ENCODE data around the gene RASSF4.

DNA sequence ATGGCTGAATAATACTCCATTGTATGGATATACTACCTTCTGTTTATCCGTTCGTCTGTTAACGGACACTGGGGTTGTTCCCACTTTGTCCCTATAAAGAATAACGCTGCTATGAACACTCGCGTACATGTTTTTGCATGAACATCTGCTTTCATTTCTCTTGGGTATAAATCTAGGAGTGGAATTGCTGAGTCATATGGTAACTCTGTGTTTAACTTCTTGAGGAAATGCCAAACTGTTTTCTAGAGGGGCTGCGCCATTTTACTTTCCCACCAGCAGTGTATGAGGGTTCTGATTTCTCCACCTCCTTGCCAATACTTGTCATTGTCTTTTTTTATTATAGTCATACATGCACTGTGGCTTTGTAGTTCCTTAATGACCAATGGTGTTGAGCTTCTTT lies 20.6 kb upstream of the RASSF4 start:
- TF ChIP-seq, protein P1, sequence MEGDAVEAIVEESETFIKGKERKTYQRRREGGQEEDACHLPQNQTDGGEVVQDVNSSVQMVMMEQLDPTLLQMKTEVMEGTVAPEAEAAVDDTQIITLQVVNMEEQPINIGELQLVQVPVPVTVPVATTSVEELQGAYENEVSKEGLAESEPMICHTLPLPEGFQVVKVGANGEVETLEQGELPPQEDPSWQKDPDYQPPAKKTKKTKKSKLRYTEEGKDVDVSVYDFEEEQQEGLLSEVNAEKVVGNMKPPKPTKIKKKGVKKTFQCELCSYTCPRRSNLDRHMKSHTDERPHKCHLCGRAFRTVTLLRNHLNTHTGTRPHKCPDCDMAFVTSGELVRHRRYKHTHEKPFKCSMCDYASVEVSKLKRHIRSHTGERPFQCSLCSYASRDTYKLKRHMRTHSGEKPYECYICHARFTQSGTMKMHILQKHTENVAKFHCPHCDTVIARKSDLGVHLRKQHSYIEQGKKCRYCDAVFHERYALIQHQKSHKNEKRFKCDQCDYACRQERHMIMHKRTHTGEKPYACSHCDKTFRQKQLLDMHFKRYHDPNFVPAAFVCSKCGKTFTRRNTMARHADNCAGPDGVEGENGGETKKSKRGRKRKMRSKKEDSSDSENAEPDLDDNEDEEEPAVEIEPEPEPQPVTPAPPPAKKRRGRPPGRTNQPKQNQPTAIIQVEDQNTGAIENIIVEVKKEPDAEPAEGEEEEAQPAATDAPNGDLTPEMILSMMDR (conservative IDR thresholded peaks at IDR 0.05): no peak
- TF ChIP-seq ZFX (IDR thresholded peaks at IDR 0.05): no peak

Data from C4-2B (cell line).